Stimulated activated CD4-positive, alpha-beta T cell treated with anti-CD3 and anti-CD28 coated beads, Interleukin-1b, Interleukin-23, amount 100 ng/mL, for 48 hours (primary cell): ENCODE data around the gene UIMC1.
"Not testable (repeated sequence)": the region's sequence is repeated elsewhere in the genome, so short reads cannot be mapped to it uniquely, and the experiment has no call there.

ENCODE experiments used
- DNase-seq: peaks from one replicate; pipeline ENCODE4 v3.0.0-alpha.2; 2020

UIMC1 gene

GRCh38 chr5:177006265-177006972, at the start of gene UIMC1:
TSS of gene UIMC1 (minus strand) at chr5:177006779. CDS start at chr5:176982615, 24,164 bp downstream.
- peak; percentile 91 for DNase-seq

- no peak for DNase-seq
Measured at GRCh38 chr5:177049285-177049684, 42.7 kb upstream of the UIMC1 start.

- not testable (repeated sequence) for DNase-seq
Measured at GRCh38 chr5:177048531-177048930, 42.0 kb upstream of the UIMC1 start.

GRCh38 chr5:177045631-177046030, 39.1 kb upstream of the UIMC1 start:
- DNase-seq: no peak

- no peak for DNase-seq
Measured at GRCh38 chr5:177044641-177045040, 38.1 kb upstream of the UIMC1 start.

- DNase-seq: no peak
Measured at GRCh38 chr5:177043958-177044357, 37.4 kb upstream of the UIMC1 start.

- DNase-seq: no peak
Measured at GRCh38 chr5:177043114-177043513, 36.5 kb upstream of the UIMC1 start.

- DNase-seq: no peak
Measured at GRCh38 chr5:177041936-177042335, 35.4 kb upstream of the UIMC1 start.

- DNase-seq: no peak
Measured at GRCh38 chr5:177040814-177041420, 34.3 kb upstream of the UIMC1 start.

- no peak for DNase-seq
Measured at GRCh38 chr5:177036921-177037320, 30.3 kb upstream of the UIMC1 start.

- DNase-seq: no peak
Measured at GRCh38 chr5:177036443-177036842, 29.9 kb upstream of the UIMC1 start.

- no peak for DNase-seq
Measured at GRCh38 chr5:177035976-177036375, 29.4 kb upstream of the UIMC1 start.

GRCh38 chr5:177029498-177029897, 22.9 kb upstream of the UIMC1 start:
- no peak for DNase-seq

- DNase-seq: no peak
Measured at GRCh38 chr5:177027665-177028064, 21.1 kb upstream of the UIMC1 start.

- DNase-seq: no peak
Measured at GRCh38 chr5:177025101-177025601, 18.6 kb upstream of the UIMC1 start.

GRCh38 chr5:177024559-177024958, 18.0 kb upstream of the UIMC1 start:
- DNase-seq: no peak

GRCh38 chr5:177023303-177023664, 16.7 kb upstream of the UIMC1 start:
- DNase-seq: no peak

GRCh38 chr5:177022386-177023302, 16.1 kb upstream of the UIMC1 start, which contains the start of gene ZNF346:
TSS of gene ZNF346 (plus strand) at chr5:177022696. CDS start at chr5:177022739, 43 bp downstream.
- DNase-seq: peak; percentile 94

- no peak for DNase-seq
Measured at GRCh38 chr5:177020033-177020432, 13.5 kb upstream of the UIMC1 start.

- DNase-seq: no peak
Measured at GRCh38 chr5:177018341-177018740, 11.8 kb upstream of the UIMC1 start.

- no peak for DNase-seq
Measured at GRCh38 chr5:177015156-177015555, 8.6 kb upstream of the UIMC1 start.

GRCh38 chr5:177010153-177010552, 3.6 kb upstream of the UIMC1 start:
- no peak for DNase-seq

- DNase-seq: no peak
Measured at GRCh38 chr5:177008716-177009115, 2.1 kb upstream of the UIMC1 start.
